K562 (cell line): Measurements from ENCODE around the gene PLXNB3. TPM values are rescaled to one million over a fixed set of nuclear protein-coding genes. Genes with fewer than 3 reads are reported as not detected.

Experiments used
- ATAC-seq: fragments of 200-7000 bp; cut with Tn5 transposase; 3 replicates; pipeline ENCODE4 v1.9.1; 2020; ENCODE audit warnings: moderate library complexity
- BruUV-seq: library from RNA; stranded (reverse); fragments of 400-500 nt; replicated peaks from 2 replicates; lab custom pipeline; 2021; lab: Mats Ljungman, UMichigan
- CTCF ChIA-PET: fragments of 300-600 bp; formaldehyde crosslinking; extraction: SDS; loops from one replicate; lab custom pipeline; 2021; ENCODE audit warnings: low intra/inter-chr PET ratio; lab: Yijun Ruan, JAX
- POLR2A ChIA-PET: fragments of 300-600, 350-650 bp; sonication (Branson Sonifier 250); formaldehyde crosslinking; extraction: SDS; loops from one replicate; lab custom pipeline; 2021; ENCODE audit warnings: antibody characterized with exemption, inconsistent platforms; lab: Yijun Ruan, JAX
- DNase-seq, 4 experiments: peaks; one replicate each; pipeline versions ENCODE4 v3.0.0 to v3.0.0-alpha.2; 2011 to 2018; ENCODE audit warnings: low spot score in 3 of 4, mixed read lengths in 3 of 4; ENCODE audit errors: extremely low read depth in 1 of 4
- FAIRE-seq: peaks from 2 replicates; lab custom pipeline; 2011; peaks lifted over from hg19 to GRCh38; lab: Jason Lieb, UNC
- H2AFZ ChIP-seq: 2 replicates; pipeline ENCODE4 v1.6.0; 2011; ENCODE audit warnings: low read depth, low read length, control low read depth, inconsistent platforms
- H3K27ac ChIP-seq: fragments of 200-600 bp; 3 replicates; pipeline ENCODE4 v1.8.0; 2011; ENCODE audit warnings: low read depth, mild to moderate bottlenecking, control low read depth, inconsistent platforms, low read length, moderate library complexity, mixed read lengths; ENCODE audit errors: extremely low read depth
- H3K27me3 ChIP-seq, 2 experiments: fragments of 300-600 bp in 1 of 2; 2 replicates in 1 of 2; 3 replicates in 1 of 2; pipeline versions ENCODE4 v1.6.0 to v1.8.0; 2011; ENCODE audit warnings: inconsistent platforms in 2 of 2, low read length in 2 of 2, mild to moderate bottlenecking in 1 of 2, mixed read lengths in 1 of 2, moderate library complexity in 1 of 2; ENCODE audit not compliant: control insufficient read depth in 2 of 2, insufficient read depth in 2 of 2
- H3K36me3 ChIP-seq: fragments of 300-600 bp; 3 replicates; pipeline ENCODE4 v1.8.0; 2011; ENCODE audit warnings: mild to moderate bottlenecking, low read length, inconsistent platforms; ENCODE audit not compliant: control insufficient read depth, insufficient read depth
- H3K4me1 ChIP-seq, 2 experiments: fragments of 200-600 bp in 1 of 2; replicated peaks in 1 of 2; 2 replicates in 1 of 2; 3 replicates in 1 of 2; pipeline versions ENCODE4 v1.5.1 to v1.8.0; 2011; ENCODE audit warnings: inconsistent platforms in 2 of 2, low read length in 2 of 2, mild to moderate bottlenecking in 1 of 2, mixed read lengths in 1 of 2, moderate library complexity in 1 of 2; ENCODE audit not compliant: control insufficient read depth in 2 of 2, insufficient read depth in 2 of 2
- H3K4me2 ChIP-seq: 2 replicates; pipeline ENCODE4 v1.6.1; 2011; ENCODE audit warnings: low read length, control low read depth, inconsistent platforms, mixed read lengths; ENCODE audit not compliant: insufficient read depth
- H3K4me3 ChIP-seq: fragments of 200-600 bp; sonication (generic), shearing (Covaris generic); 2 replicates; pipeline ENCODE4 v1.5.1; 2016; ENCODE audit warnings: control low read depth, inconsistent platforms
- H3K79me2 ChIP-seq: fragments of 200-600 bp; 3 replicates; pipeline ENCODE4 v1.8.0; 2011; ENCODE audit warnings: low read length, inconsistent platforms; ENCODE audit not compliant: control insufficient read depth, insufficient read depth
- H3K9ac ChIP-seq, 2 experiments: 2 replicates each; pipeline versions ENCODE4 v1.6.0 to v1.6.1; 2011; ENCODE audit warnings: low read depth in 2 of 2, low read length in 2 of 2, control low read depth in 1 of 2, inconsistent platforms in 1 of 2, mild to moderate bottlenecking in 1 of 2, mixed read lengths in 1 of 2; ENCODE audit not compliant: insufficient read depth in 1 of 2
- H3K9me1 ChIP-seq: one replicate; pipeline ENCODE4 v1.6.0; 2011; ENCODE audit warnings: inconsistent platforms, mild to moderate bottlenecking, low read length, moderate library complexity; ENCODE audit not compliant: control insufficient read depth, insufficient read depth
- H3K9me3 ChIP-seq: replicated peaks from 2 replicates; pipeline ENCODE4 v1.5.1; 2011; ENCODE audit warnings: low read depth, low read length, inconsistent platforms; ENCODE audit not compliant: control insufficient read depth, insufficient read depth
- H4K20me1 ChIP-seq: replicated peaks from 2 replicates; pipeline ENCODE4 v1.6.1; 2011; ENCODE audit warnings: low read length, inconsistent platforms, mixed read lengths; ENCODE audit not compliant: control insufficient read depth, insufficient read depth
- CHD1 ChIP-seq: fragments of 200-600 bp; sonication (generic); IDR thresholded peaks from one replicate; pipeline ENCODE4 v1.6.1; 2012; ENCODE audit warnings: mild to moderate bottlenecking, moderate library complexity, low read length, inconsistent platforms
- E4F1 ChIP-seq: fragments of 250-450 bp; sonication (Bioruptor Pico); IDR thresholded peaks from 2 replicates; pipeline ENCODE4 v1.5.0; 2021; ENCODE audit warnings: mild to moderate bottlenecking, borderline replicate concordance
- GABPB2 ChIP-seq: fragments of 250-450 bp; sonication (Bioruptor Pico); conservative IDR thresholded peaks from 2 replicates; pipeline ENCODE4 v1.5.1; 2021; ENCODE audit warnings: mild to moderate bottlenecking
- LEF1 ChIP-seq: fragments of 450-650 bp; IDR thresholded peaks from 2 replicates; pipeline ENCODE4 v1.6.1; 2016; ENCODE audit warnings: mild to moderate bottlenecking
- NFE2L1 ChIP-seq: fragments of 450-650 bp; IDR thresholded peaks from 2 replicates; pipeline ENCODE4 v1.6.1; 2016; ENCODE audit warnings: missing genetic modification characterization, low read depth, mild to moderate bottlenecking, missing compliant biosample characterization, moderate library complexity, borderline replicate concordance
- NFRKB ChIP-seq: fragments of 450-650 bp; IDR thresholded peaks from 2 replicates; pipeline ENCODE4 v1.6.1; 2016; ENCODE audit warnings: low read depth
- PRDM10 ChIP-seq: fragments of 450-650 bp; IDR thresholded peaks from 2 replicates; pipeline ENCODE4 v1.6.1; 2018; ENCODE audit not compliant: partially characterized antibody
- PYGO2 ChIP-seq: fragments of 450-650 bp; IDR thresholded peaks from 2 replicates; pipeline ENCODE4 v1.6.1; 2016; ENCODE audit warnings: mild to moderate bottlenecking, missing genetic modification characterization, moderate library complexity, missing compliant biosample characterization
- TAF9B ChIP-seq: fragments of 450-650 bp; IDR thresholded peaks from 2 replicates; pipeline ENCODE4 v1.6.1; 2018; ENCODE audit warnings: mild to moderate bottlenecking; ENCODE audit not compliant: partially characterized antibody
- ZBTB1 ChIP-seq: sonication (generic); formaldehyde crosslinking; IDR thresholded peaks from 2 replicates; pipeline ENCODE4 v1.8.1; 2023; ENCODE audit warnings: missing genetic modification reagents, low read depth, mild to moderate bottlenecking, borderline replicate concordance
- ZBTB34 ChIP-seq: fragments of 250-450 bp; sonication (Bioruptor Pico); IDR thresholded peaks from 2 replicates; pipeline ENCODE4 v1.8.0; 2021; ENCODE audit warnings: mild to moderate bottlenecking, moderate library complexity
- ZNF384 ChIP-seq: IDR thresholded peaks from 2 replicates; pipeline ENCODE4 v1.6.1; 2012; ENCODE audit warnings: low read depth, low read length, improper control_type of control experiment
- WGBS: fragments of 100-300 bp; shearing (Covaris generic); methylation state at CpG from one replicate; pipeline ENCODE4 v1.1.6; 2016; ENCODE audit warnings: low coverage, mixed read lengths; ENCODE audit not compliant: insufficient coverage; ENCODE audit errors: missing lambda C conversion rate; 5-methylcytosine and 5-hydroxymethylcytosine counted together
- in situ Hi-C: fragments of 300-500 bp; cut with MboI; formaldehyde crosslinking; loops from 4 replicates; pipeline ENCODE4 v1.15.0; 2018; ENCODE audit warnings: inconsistent platforms, mixed read lengths
- intact Hi-C: fragments of 100-400 bp; cut with micrococcal nuclease; formaldehyde crosslinking; loops from 2 replicates; pipeline ENCODE4 v1.14.2; 2022
- polyA plus RNA-seq, 8 experiments: library from polyadenylated mRNA; depleted of rRNA in 4 of 8; stranded (reverse) in 5 of 8; unstranded in 3 of 8; fragments of >200 nt; fragmentation: Nextera tagmentation in 2 of 8; fragmentation: Illumina TruSeq in 1 of 8; extraction: Ambion mirVana in 2 of 8; extraction: Trizol in 1 of 8; gene quantifications; 2 replicates each; pipeline versions ENCODE4 v1.2.1 to v1.2.3, GENCODE V29; 2011 to 2014; ENCODE audit warnings: inconsistent platforms in 1 of 8, missing spikeins in 1 of 8
- total RNA-seq, 7 experiments: library from RNA; depleted of rRNA in 6 of 7; stranded (reverse); fragments of >200 nt in 6 of 7; fragmentation: Illumina TruSeq in 2 of 7; extraction: Trizol in 2 of 7; gene quantifications; 2 replicates each; pipeline versions ENCODE4 v1.2.1 to v1.2.3, GENCODE V29; 2011 to 2021; ENCODE audit warnings: low replicate concordance in 1 of 7
- TF ChIP-seq, protein P1 (sequence below): fragments of 200-800 bp; sonication (Bioruptor generic); IDR thresholded peaks from 2 replicates; pipeline ENCODE4 v1.6.1; 2017; ENCODE audit warnings: missing genetic modification characterization, missing compliant biosample characterization

PLXNB3 gene
- total and polyA plus RNA-seq, 9 of the 15 experiments (the other 6 are each of a cell fraction or from before 2014, with no cell fraction given), result 0.22 to 2.0 (median 1.4) TPM; not detected in 2

DNA sequence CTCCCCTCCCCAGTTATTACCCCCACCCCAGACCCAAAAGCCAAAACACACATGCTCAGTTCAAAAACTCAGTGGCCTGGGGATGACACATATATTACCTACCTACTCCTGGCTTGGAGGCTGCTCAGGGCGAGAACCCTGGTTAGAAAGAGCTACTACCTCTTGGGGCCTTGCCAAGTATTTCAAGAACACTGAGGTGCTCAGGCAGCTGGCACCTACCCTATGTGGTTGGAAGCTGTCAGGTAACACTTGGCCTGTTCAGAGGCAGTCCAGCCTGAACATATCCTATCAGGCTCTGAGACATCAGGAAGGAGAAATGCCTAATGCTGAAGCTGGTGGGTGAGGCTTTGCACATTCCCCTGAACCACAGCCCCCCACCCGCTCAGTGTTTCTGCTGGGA lies 44.8 kb upstream of the PLXNB3 start:
- Histone ChIP-seq H3K79me2 (peaks cover 50% of the 10 kb centered on the region), H3K4me2 (no peak overlapping the region), H2AFZ (no peak overlapping the region), H3K4me1 (peaks cover 12 to 16% of the 10 kb centered on the region in 2 experiments; a peak in 4 of 5 replicates), H3K27me3 (no peaks in the 10 kb centered on the region), H3K4me3 (no peak overlapping the region), H3K9ac (no peak overlapping the region), H3K9me3 (no peaks in the 10 kb centered on the region), H3K36me3 (peaks cover 80% of the 10 kb centered on the region), H3K27ac (no peak overlapping the region), H4K20me1 (peaks cover 10% of the 10 kb centered on the region), H3K9me1 (no peaks in the 10 kb centered on the region)
- in situ Hi-C loops (no loop called here), intact Hi-C loops (no loop called here)
- TF ChIP-seq CHD1 (no peak), TAF9B (no peak), PRDM10 (no peak), ZBTB34 (no peak), E4F1 (CRISPR knock-in tag) (no peak), PYGO2 (tag) (no peak), NFE2L1 (tag) (no peak), LEF1 (no peak), NFRKB (no peak), ZBTB1 (CRISPR knock-in tag) (no peak), ZNF384 (no peak), GABPB2 (CRISPR knock-in tag) (no peak)
- TF ChIP-seq, protein P1, sequence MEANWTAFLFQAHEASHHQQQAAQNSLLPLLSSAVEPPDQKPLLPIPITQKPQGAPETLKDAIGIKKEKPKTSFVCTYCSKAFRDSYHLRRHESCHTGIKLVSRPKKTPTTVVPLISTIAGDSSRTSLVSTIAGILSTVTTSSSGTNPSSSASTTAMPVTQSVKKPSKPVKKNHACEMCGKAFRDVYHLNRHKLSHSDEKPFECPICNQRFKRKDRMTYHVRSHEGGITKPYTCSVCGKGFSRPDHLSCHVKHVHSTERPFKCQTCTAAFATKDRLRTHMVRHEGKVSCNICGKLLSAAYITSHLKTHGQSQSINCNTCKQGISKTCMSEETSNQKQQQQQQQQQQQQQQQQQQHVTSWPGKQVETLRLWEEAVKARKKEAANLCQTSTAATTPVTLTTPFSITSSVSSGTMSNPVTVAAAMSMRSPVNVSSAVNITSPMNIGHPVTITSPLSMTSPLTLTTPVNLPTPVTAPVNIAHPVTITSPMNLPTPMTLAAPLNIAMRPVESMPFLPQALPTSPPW, result no peak
- ChIA-PET POLR2A (interaction anchor here (0.8 to 1.9 kb wide), 2 partner anchors 11 to 21 kb away, joined by 4 to 6 read pairs; no protein-coding TSS in a partner anchor), CTCF (no interaction called here)
- no TSS peak for BruUV-seq
- no peak for DNase-seq
- no peak for FAIRE-seq
- ATAC-seq, result no peak
- 100% methylated on average over 1 of the region's 2 CpGs for WGBS
